ENCODE results near the gene RXRB. TPM values are rescaled to one million over a fixed set of nuclear protein-coding genes. Genes with fewer than 3 reads are reported as not detected.

RXRB gene
- total and polyA plus RNA-seq, 2 donors (not counting 3 experiments of a cell fraction or from before 2014, with no cell fraction given) = 43.4 to 44.4 TPM

DNA sequence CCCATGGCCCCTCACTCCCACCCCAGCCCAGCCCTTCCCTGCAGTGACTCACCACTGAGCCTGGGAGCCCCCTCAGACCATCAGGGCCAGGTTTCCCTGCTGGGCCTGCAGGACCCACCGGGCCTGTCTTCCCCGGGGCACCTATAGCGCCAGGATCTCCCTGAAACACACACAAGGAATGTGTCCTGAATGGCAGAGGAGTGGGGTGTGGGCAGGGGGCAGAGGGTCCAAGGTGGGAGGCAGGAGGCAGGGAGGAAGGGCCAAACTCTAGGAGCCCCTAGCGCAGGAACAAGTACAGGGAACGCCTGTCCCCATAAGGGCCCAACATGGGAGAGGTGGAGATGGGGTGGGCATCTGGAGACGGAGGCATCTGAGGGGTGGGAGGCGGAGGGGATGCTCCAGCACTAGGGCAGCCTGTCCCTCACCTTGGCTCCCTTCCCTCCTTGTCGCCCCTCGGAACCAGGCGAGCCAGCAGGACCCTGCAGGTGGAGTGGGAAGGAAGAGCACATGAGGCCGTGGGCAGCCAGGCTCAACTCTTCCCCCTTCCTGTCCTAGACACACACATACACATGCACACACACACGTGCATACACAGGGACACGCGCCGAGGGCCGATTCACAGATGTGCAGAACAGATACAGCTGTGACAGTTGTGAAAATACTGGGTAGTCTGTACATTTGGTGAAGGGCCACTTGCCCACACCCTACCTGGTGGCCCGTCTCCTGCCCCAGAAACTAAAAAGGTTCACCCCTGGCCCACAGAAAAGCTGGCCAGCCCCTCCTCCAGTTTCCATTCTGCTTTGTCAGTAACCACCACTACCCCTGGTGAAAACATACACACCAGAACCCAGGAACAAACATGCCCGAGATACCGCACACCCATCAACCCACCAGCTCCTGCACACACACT lies 32.8 kb downstream of the RXRB start:
- DNase-seq (ENCODE audit: low read depth, low spot score) (no peak), FAIRE-seq (no peak)
- Histone ChIP-seq H3K27ac (ENCODE audit: insufficient read depth, low read depth, low read length) (no peak overlapping the region), H4K20me1 (replicated peaks; ENCODE audit: control insufficient read depth, extremely low read depth, insufficient read depth, low read length) (no peaks in the 10 kb centered on the region), H3K4me2 (ENCODE audit: insufficient read depth, low read length) (no peak overlapping the region), H3K4me1 (ENCODE audit: control insufficient read depth, extremely low read depth, insufficient read depth, low read length) (no peaks in the 10 kb centered on the region), H3K79me2 (ENCODE audit: control insufficient read depth, insufficient read depth, low read length) (no peaks in the 10 kb centered on the region), H3K27me3 (ENCODE audit: control insufficient read depth in 2 of 2, insufficient read depth in 2 of 2, low read length in 2 of 2) (no peaks in the 10 kb centered on the region), H3K36me3 (ENCODE audit: control insufficient read depth in 2 of 2, extremely low read depth in 1 of 2, insufficient read depth in 2 of 2, low read length in 2 of 2) (no peaks in the 10 kb centered on the region), H2AFZ (ENCODE audit: low read depth, low read length) (no peak overlapping the region), H3K9ac (replicated peaks; ENCODE audit: extremely low read depth, insufficient read depth, low read length) (no peak overlapping the region), H3K4me3 (replicated peaks in 1 of 3; ENCODE audit: insufficient read depth in 1 of 3, low read depth in 1 of 3, low read length in 3 of 3) (no peak overlapping the region), H3K9me3 (replicated peaks; ENCODE audit: control insufficient read depth, insufficient read depth, low read length) (no peaks in the 10 kb centered on the region), H3K9me1 (replicated peaks; ENCODE audit: control insufficient read depth, extremely low read depth, insufficient read depth, low read length) (no peaks in the 10 kb centered on the region)
- no TSS peak for BruUV-seq (replicated peaks)
- POLR2A ChIA-PET = no interaction called here
- intact Hi-C loops (cut with micrococcal nuclease) = no loop called here
- CTCF ChIA-PET = no interaction called here
- TF ChIP-seq FOS (IDR thresholded peaks at IDR 0.05; ENCODE audit: borderline replicate concordance, insufficient read depth, low read length) (no peak), POLR2AphosphoS5 (IDR thresholded peaks at IDR 0.05; ENCODE audit: insufficient read depth, low read depth, low read length) (no peak), GATA2 (IDR thresholded peaks at IDR 0.05; ENCODE audit: insufficient read depth, insufficient read length, low read depth, low read length) (no peak)
- TF ChIP-seq, protein P1, sequence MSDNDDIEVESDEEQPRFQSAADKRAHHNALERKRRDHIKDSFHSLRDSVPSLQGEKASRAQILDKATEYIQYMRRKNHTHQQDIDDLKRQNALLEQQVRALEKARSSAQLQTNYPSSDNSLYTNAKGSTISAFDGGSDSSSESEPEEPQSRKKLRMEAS (IDR thresholded peaks at IDR 0.05; ENCODE audit: insufficient read depth, insufficient read length) = no peak
- dilution Hi-C loops (cut with MboI; ENCODE audit: extremely low pct_ligation_motif_present, low sequenced_read_pairs) = no loop called here

DNA sequence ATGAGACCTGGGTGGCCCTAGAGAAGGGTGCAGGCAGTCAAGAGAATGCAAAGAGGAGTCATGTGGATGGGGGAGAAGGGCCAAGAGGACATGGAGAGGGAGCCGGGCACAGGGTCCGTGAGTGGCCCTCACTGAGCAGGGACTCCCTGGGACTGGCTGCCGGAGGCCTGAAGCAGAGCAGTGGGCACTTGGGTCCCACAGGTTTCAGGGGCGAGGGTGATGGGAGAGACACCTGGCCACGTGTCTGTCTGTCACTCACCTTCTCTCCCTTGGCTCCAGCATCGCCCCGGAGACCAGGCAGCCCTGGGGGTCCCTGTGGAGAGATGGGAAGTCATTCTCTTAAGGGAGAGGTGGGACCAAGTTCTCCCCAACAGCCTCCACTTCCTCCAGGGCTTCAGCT lies 33.7 kb downstream of the RXRB start:
- no peak overlapping the region for H3K4me3 ChIP-seq (replicated peaks in 1 of 3; ENCODE audit: insufficient read depth in 1 of 3, low read depth in 1 of 3, low read length in 3 of 3)
- TF ChIP-seq EZH2 (IDR thresholded peaks at IDR 0.05; ENCODE audit: borderline replicate concordance, low read depth, low read length, severe bottlenecking) (no peak), POLR2AphosphoS5 (IDR thresholded peaks at IDR 0.05; ENCODE audit: insufficient read depth, low read depth, low read length) (no peak), POLR2A (IDR thresholded peaks at IDR 0.05; ENCODE audit: low read depth, low read length) (no peak), MYC (IDR thresholded peaks at IDR 0.05; ENCODE audit: low read depth, low read length) (no peak), JUN (IDR thresholded peaks at IDR 0.05; ENCODE audit: borderline replicate concordance, insufficient read depth, insufficient read length, low read depth) (no peak), FOS (IDR thresholded peaks at IDR 0.05; ENCODE audit: borderline replicate concordance, insufficient read depth, low read length) (no peak), GATA2 (IDR thresholded peaks at IDR 0.05; ENCODE audit: insufficient read depth, insufficient read length, low read depth, low read length) (no peak)
- TF ChIP-seq, protein P2, sequence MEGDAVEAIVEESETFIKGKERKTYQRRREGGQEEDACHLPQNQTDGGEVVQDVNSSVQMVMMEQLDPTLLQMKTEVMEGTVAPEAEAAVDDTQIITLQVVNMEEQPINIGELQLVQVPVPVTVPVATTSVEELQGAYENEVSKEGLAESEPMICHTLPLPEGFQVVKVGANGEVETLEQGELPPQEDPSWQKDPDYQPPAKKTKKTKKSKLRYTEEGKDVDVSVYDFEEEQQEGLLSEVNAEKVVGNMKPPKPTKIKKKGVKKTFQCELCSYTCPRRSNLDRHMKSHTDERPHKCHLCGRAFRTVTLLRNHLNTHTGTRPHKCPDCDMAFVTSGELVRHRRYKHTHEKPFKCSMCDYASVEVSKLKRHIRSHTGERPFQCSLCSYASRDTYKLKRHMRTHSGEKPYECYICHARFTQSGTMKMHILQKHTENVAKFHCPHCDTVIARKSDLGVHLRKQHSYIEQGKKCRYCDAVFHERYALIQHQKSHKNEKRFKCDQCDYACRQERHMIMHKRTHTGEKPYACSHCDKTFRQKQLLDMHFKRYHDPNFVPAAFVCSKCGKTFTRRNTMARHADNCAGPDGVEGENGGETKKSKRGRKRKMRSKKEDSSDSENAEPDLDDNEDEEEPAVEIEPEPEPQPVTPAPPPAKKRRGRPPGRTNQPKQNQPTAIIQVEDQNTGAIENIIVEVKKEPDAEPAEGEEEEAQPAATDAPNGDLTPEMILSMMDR (IDR thresholded peaks at IDR 0.05; ENCODE audit: extremely low read depth in 1 of 2, insufficient read depth in 1 of 2, low read depth in 1 of 2, low read length in 2 of 2) = no peak
- TF ChIP-seq, protein P1 (IDR thresholded peaks at IDR 0.05; ENCODE audit: insufficient read depth, insufficient read length) = no peak
- BruUV-seq (replicated peaks) = no TSS peak
- FAIRE-seq (no peak), DNase-seq (ENCODE audit: low read depth, low spot score) (no peak)
- no peak overlapping the region for H2AFZ ChIP-seq (ENCODE audit: low read depth, low read length)
- CTCF ChIA-PET = no interaction called here
- H4K20me1 ChIP-seq (replicated peaks; ENCODE audit: control insufficient read depth, extremely low read depth, insufficient read depth, low read length) = no peaks in the 10 kb centered on the region
- H3K9me1 ChIP-seq (replicated peaks; ENCODE audit: control insufficient read depth, extremely low read depth, insufficient read depth, low read length) = no peaks in the 10 kb centered on the region
- no peaks in the 10 kb centered on the region for H3K9me3 ChIP-seq (replicated peaks; ENCODE audit: control insufficient read depth, insufficient read depth, low read length)
- intact Hi-C loops (cut with micrococcal nuclease) = no loop called here
- no peaks in the 10 kb centered on the region for H3K4me1 ChIP-seq (ENCODE audit: control insufficient read depth, extremely low read depth, insufficient read depth, low read length)
- H3K27ac ChIP-seq (ENCODE audit: insufficient read depth, low read depth, low read length) = no peak overlapping the region
- POLR2A ChIA-PET = no interaction called here
- H3K9ac ChIP-seq (replicated peaks; ENCODE audit: extremely low read depth, insufficient read depth, low read length) = no peak overlapping the region
- no peaks in the 10 kb centered on the region for H3K27me3 ChIP-seq (ENCODE audit: control insufficient read depth in 2 of 2, insufficient read depth in 2 of 2, low read length in 2 of 2)
- dilution Hi-C loops (cut with MboI; ENCODE audit: extremely low pct_ligation_motif_present, low sequenced_read_pairs) = no loop called here
- H3K4me2 ChIP-seq (ENCODE audit: insufficient read depth, low read length) = no peak overlapping the region
- no peaks in the 10 kb centered on the region for H3K79me2 ChIP-seq (ENCODE audit: control insufficient read depth, insufficient read depth, low read length)
- no peaks in the 10 kb centered on the region for H3K36me3 ChIP-seq (ENCODE audit: control insufficient read depth in 2 of 2, extremely low read depth in 1 of 2, insufficient read depth in 2 of 2, low read length in 2 of 2)
